Prostate gland (tissue), 2 donors: ENCODE data around the gene ZC3H10.

ENCODE experiments used
- POLR2A ChIP-seq: fragments of 450-650 bp; IDR thresholded peaks from one replicate; pipeline ENCODE4 v1.6.1; 2016; ENCODE audit warnings: antibody characterized with exemption, mild to moderate bottlenecking
- TF ChIP-seq, protein P1 (sequence below), 4 experiments: fragments of 200-600 bp in 2 of 4; fragments of 450-650 bp in 2 of 4; sonication (generic) in 2 of 4; IDR thresholded peaks; 1 replicate in 3 of 4; 2 replicates in 1 of 4; pipeline ENCODE4 v1.5.1; 2016 to 2019; ENCODE audit warnings: antibody characterized with exemption in 4 of 4, mild to moderate bottlenecking in 2 of 4, moderate library complexity in 2 of 4

DNA sequence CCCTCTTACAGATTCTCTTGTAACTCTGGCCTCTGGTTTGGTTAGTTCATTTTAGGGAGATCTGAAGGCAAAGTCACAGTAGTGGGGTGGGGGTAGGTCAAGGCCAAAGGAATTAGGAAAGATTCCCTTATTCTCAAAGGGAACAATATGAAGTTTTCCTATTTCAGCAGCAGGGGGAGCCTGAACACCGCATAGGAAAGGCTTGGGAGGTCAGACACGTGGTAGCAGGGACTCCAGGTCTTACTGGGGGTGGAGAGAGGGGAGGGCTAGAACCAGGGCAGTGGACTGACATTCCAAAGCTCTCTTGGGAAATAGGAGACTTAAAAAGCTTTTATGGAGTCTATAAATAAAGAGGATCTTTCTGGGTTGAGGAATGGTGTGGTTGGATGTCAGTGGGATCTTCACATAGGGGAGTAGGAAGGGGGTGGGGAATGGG lies 1.3 kb downstream of the ZC3H10 start:
- TF ChIP-seq, protein P1, sequence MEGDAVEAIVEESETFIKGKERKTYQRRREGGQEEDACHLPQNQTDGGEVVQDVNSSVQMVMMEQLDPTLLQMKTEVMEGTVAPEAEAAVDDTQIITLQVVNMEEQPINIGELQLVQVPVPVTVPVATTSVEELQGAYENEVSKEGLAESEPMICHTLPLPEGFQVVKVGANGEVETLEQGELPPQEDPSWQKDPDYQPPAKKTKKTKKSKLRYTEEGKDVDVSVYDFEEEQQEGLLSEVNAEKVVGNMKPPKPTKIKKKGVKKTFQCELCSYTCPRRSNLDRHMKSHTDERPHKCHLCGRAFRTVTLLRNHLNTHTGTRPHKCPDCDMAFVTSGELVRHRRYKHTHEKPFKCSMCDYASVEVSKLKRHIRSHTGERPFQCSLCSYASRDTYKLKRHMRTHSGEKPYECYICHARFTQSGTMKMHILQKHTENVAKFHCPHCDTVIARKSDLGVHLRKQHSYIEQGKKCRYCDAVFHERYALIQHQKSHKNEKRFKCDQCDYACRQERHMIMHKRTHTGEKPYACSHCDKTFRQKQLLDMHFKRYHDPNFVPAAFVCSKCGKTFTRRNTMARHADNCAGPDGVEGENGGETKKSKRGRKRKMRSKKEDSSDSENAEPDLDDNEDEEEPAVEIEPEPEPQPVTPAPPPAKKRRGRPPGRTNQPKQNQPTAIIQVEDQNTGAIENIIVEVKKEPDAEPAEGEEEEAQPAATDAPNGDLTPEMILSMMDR (IDR thresholded peaks at IDR 0.05): peak; percentile 66 to 95 (median 80)
- TF ChIP-seq POLR2A: no peak
